ENCODE results near the gene TMSB4X. TPM values are rescaled to one million over a fixed set of nuclear protein-coding genes. Genes with fewer than 3 reads are reported as not detected.
A peak's percentile ranks its signal among the peaks of the same experiment; 100 is the strongest.

TMSB4X gene
- total and polyA plus RNA-seq, 2 donors (not counting 3 experiments of a cell fraction or from before 2014, with no cell fraction given): 4,136 to 6,858 TPM

DNA sequence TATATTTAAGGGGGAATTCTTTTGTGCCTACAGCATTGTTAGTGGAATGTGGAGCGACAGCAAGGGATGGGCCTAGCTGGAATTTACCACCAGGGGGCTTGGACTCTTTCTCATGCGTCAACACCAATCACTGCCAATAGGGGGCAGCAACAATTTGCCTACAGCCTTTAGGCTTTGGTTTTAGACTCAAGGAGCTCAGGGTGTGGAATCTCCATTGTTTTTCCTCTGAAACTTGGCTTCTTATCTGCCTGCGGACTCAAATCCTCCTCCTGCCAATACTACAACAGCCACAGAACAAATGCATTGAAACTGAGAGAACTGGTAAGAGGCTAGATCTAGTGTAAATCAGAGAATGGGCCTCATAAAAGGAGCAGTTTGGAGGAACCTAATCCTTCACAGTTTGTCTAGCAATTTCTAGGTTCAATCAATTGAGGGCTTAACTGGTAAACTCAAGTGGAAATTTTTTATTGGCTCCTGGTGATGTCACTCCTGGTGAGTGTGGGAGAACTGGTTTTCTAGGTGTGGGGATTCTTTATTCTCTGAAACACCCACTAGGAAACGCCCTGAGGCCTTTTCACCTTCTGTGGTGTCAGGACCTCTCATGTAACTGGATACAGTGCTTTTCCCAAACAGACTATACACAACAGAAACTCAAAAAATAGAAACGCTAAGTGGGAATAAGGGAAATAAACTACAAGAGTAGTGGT is 27.9 kb upstream of the TMSB4X start:
- Histone ChIP-seq H3K9me1 (replicated peaks; ENCODE audit: control insufficient read depth, extremely low read depth, insufficient read depth, low read length) (no peaks in the 10 kb centered on the region), H3K36me3 (ENCODE audit: control insufficient read depth in 2 of 2, extremely low read depth in 1 of 2, insufficient read depth in 2 of 2, low read length in 2 of 2) (no peaks in the 10 kb centered on the region), H3K27me3 (ENCODE audit: control insufficient read depth in 2 of 2, insufficient read depth in 2 of 2, low read length in 2 of 2) (no peaks in the 10 kb centered on the region), H3K9ac (replicated peaks; ENCODE audit: extremely low read depth, insufficient read depth, low read length) (peak overlapping the region; percentile 62), H3K4me1 (ENCODE audit: control insufficient read depth, extremely low read depth, insufficient read depth, low read length) (peaks cover 27% of the 10 kb centered on the region), H4K20me1 (replicated peaks; ENCODE audit: control insufficient read depth, extremely low read depth, insufficient read depth, low read length) (no peaks in the 10 kb centered on the region), H3K9me3 (replicated peaks; ENCODE audit: control insufficient read depth, insufficient read depth, low read length) (no peaks in the 10 kb centered on the region), H2AFZ (ENCODE audit: low read depth, low read length) (peak overlapping the region; percentile 12), H3K27ac (ENCODE audit: insufficient read depth, low read depth, low read length) (peak overlapping the region; percentile 64), H3K79me2 (ENCODE audit: control insufficient read depth, insufficient read depth, low read length) (no peaks in the 10 kb centered on the region), H3K4me3 (replicated peaks in 1 of 3; ENCODE audit: insufficient read depth in 1 of 3, low read depth in 1 of 3, low read length in 3 of 3) (no peak overlapping the region), H3K4me2 (ENCODE audit: insufficient read depth, low read length) (no peak overlapping the region)
- CTCF ChIA-PET: interaction anchor here (0.5 to 2.5 kb wide), 61 partner anchors 9 to 1083 kb away, joined by 3 to 64 read pairs (median 4); partner anchors contain the start of genes GEMIN8 and TMSB4X
- intact Hi-C loops (cut with micrococcal nuclease): loop anchor here (1.0 to 5.0 kb wide), 7 partner anchors 32 to 1085 kb away; no protein-coding TSS in a partner anchor
- dilution Hi-C loops (cut with MboI; ENCODE audit: extremely low pct_ligation_motif_present, low sequenced_read_pairs): no loop called here
- FAIRE-seq: peak; percentile 88
- POLR2A ChIA-PET: interaction anchor here (0.6 to 1.5 kb wide), 8 partner anchors 9 to 541 kb away, joined by 3 to 18 read pairs (median 4); partner anchors contain the start of gene TMSB4X
- DNase-seq (ENCODE audit: low read depth, low spot score): peak; percentile 90
- TF ChIP-seq EZH2 (IDR thresholded peaks at IDR 0.05; ENCODE audit: borderline replicate concordance, low read depth, low read length, severe bottlenecking) (no peak), MYC (IDR thresholded peaks at IDR 0.05; ENCODE audit: low read depth, low read length) (no peak), POLR2AphosphoS5 (IDR thresholded peaks at IDR 0.05; ENCODE audit: insufficient read depth, low read depth, low read length) (no peak), FOS (IDR thresholded peaks at IDR 0.05; ENCODE audit: borderline replicate concordance, insufficient read depth, low read length) (no peak), GATA2 (IDR thresholded peaks at IDR 0.05; ENCODE audit: insufficient read depth, insufficient read length, low read depth, low read length) (peak; percentile 27), JUN (IDR thresholded peaks at IDR 0.05; ENCODE audit: borderline replicate concordance, insufficient read depth, insufficient read length, low read depth) (no peak), POLR2A (IDR thresholded peaks at IDR 0.05; ENCODE audit: low read depth, low read length) (no peak)
- TF ChIP-seq, protein P1, sequence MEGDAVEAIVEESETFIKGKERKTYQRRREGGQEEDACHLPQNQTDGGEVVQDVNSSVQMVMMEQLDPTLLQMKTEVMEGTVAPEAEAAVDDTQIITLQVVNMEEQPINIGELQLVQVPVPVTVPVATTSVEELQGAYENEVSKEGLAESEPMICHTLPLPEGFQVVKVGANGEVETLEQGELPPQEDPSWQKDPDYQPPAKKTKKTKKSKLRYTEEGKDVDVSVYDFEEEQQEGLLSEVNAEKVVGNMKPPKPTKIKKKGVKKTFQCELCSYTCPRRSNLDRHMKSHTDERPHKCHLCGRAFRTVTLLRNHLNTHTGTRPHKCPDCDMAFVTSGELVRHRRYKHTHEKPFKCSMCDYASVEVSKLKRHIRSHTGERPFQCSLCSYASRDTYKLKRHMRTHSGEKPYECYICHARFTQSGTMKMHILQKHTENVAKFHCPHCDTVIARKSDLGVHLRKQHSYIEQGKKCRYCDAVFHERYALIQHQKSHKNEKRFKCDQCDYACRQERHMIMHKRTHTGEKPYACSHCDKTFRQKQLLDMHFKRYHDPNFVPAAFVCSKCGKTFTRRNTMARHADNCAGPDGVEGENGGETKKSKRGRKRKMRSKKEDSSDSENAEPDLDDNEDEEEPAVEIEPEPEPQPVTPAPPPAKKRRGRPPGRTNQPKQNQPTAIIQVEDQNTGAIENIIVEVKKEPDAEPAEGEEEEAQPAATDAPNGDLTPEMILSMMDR (IDR thresholded peaks at IDR 0.05; ENCODE audit: extremely low read depth in 1 of 2, insufficient read depth in 1 of 2, low read depth in 1 of 2, low read length in 2 of 2): peak; percentile 85 to 87
- TF ChIP-seq, protein P2, sequence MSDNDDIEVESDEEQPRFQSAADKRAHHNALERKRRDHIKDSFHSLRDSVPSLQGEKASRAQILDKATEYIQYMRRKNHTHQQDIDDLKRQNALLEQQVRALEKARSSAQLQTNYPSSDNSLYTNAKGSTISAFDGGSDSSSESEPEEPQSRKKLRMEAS (IDR thresholded peaks at IDR 0.05; ENCODE audit: insufficient read depth, insufficient read length): no peak
- TSS peak; percentile 68 for BruUV-seq (replicated peaks)

All from endothelial cell of umbilical vein (primary cell).